Measurements from ENCODE around the gene TMCC2.

TMCC2 gene

GRCh38 chr1:205306929-205307566 lies 79.3 kb downstream of the TMCC2 start:
- no peak for TF ChIP-seq CTCF (conservative IDR thresholded peaks at IDR 0.05; ENCODE audit: low read depth, low read length)
- DNase-seq (ENCODE audit: low read depth) = no peak
- H3K4me3 ChIP-seq (ENCODE audit: low read length) = no peak overlapping the region

GRCh38 chr1:205309741-205310140 lies 82.0 kb downstream of the TMCC2 start:
- no peak for TF ChIP-seq CTCF (conservative IDR thresholded peaks at IDR 0.05; ENCODE audit: low read depth, low read length)
- H3K4me3 ChIP-seq (ENCODE audit: low read length) = no peak overlapping the region
- no peak for DNase-seq (ENCODE audit: low read depth)

GRCh38 chr1:205310976-205311704 lies 83.4 kb downstream of the TMCC2 start:
- no peak for TF ChIP-seq CTCF (conservative IDR thresholded peaks at IDR 0.05; ENCODE audit: low read depth, low read length)
- H3K4me3 ChIP-seq (ENCODE audit: low read length) = no peak overlapping the region
- DNase-seq (ENCODE audit: low read depth) = no peak

- no peak for TF ChIP-seq CTCF (conservative IDR thresholded peaks at IDR 0.05; ENCODE audit: low read depth, low read length)
- H3K4me3 ChIP-seq (ENCODE audit: low read length) = peak overlapping the region; percentile 10
- no peak for DNase-seq (ENCODE audit: low read depth)
Observed at GRCh38 chr1:205312866-205313562, 85.3 kb downstream of the TMCC2 start.

GRCh38 chr1:205313563-205314308 lies 86.0 kb downstream of the TMCC2 start:
- no peak for TF ChIP-seq CTCF (conservative IDR thresholded peaks at IDR 0.05; ENCODE audit: low read depth, low read length)
- peak; percentile 86 for DNase-seq (ENCODE audit: low read depth)
- H3K4me3 ChIP-seq (ENCODE audit: low read length) = peak overlapping the region; percentile 10

- H3K4me3 ChIP-seq (ENCODE audit: low read length) = no peak overlapping the region
- DNase-seq (ENCODE audit: low read depth) = no peak
- TF ChIP-seq CTCF (conservative IDR thresholded peaks at IDR 0.05; ENCODE audit: low read depth, low read length) = no peak
Observed at GRCh38 chr1:205315008-205315618, 87.4 kb downstream of the TMCC2 start.
